ENCODE data around the gene ACTN4. TPM values are rescaled to one million over a fixed set of nuclear protein-coding genes. Genes with fewer than 3 reads are reported as not detected.
"Not testable (repeated sequence)": the region's sequence is repeated elsewhere in the genome, so short reads cannot be mapped to it uniquely, and the experiment has no call there.

The ACTN4 gene
- total and polyA plus RNA-seq, 3 donors from 2014 or later: 112 to 158 (median 135) TPM

GRCh38 chr19:38745316-38745715 lies 97.9 kb downstream of the ACTN4 start:
- H3K27ac ChIP-seq: no peak overlapping the region
- no peaks in the 10 kb centered on the region for H3K9me3 ChIP-seq
- DNase-seq: no peak
- intact Hi-C loops (cut with DNase I; ENCODE audit: low total_unique reads): no loop called here
- no peaks in the 10 kb centered on the region for H3K4me1 ChIP-seq
- TF ChIP-seq, protein P1, sequence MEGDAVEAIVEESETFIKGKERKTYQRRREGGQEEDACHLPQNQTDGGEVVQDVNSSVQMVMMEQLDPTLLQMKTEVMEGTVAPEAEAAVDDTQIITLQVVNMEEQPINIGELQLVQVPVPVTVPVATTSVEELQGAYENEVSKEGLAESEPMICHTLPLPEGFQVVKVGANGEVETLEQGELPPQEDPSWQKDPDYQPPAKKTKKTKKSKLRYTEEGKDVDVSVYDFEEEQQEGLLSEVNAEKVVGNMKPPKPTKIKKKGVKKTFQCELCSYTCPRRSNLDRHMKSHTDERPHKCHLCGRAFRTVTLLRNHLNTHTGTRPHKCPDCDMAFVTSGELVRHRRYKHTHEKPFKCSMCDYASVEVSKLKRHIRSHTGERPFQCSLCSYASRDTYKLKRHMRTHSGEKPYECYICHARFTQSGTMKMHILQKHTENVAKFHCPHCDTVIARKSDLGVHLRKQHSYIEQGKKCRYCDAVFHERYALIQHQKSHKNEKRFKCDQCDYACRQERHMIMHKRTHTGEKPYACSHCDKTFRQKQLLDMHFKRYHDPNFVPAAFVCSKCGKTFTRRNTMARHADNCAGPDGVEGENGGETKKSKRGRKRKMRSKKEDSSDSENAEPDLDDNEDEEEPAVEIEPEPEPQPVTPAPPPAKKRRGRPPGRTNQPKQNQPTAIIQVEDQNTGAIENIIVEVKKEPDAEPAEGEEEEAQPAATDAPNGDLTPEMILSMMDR (IDR thresholded peaks at IDR 0.05): no peak
- no peak for TF ChIP-seq POLR2A (IDR thresholded peaks at IDR 0.05)
- no peaks in the 10 kb centered on the region for H3K27me3 ChIP-seq
- no peaks in the 10 kb centered on the region for H3K36me3 ChIP-seq (ENCODE audit: low read depth, missing control alignments)
- no peak overlapping the region for H3K4me3 ChIP-seq
- 91 to 95% methylated on average over 6 to 7 of the region's 7 CpGs for WGBS, 2 donors

- intact Hi-C loops (cut with DNase I; ENCODE audit: low total_unique reads); H3K36me3 ChIP-seq (ENCODE audit: low read depth, missing control alignments); H3K27me3 ChIP-seq; H3K4me1 ChIP-seq; H3K4me3 ChIP-seq; H3K27ac ChIP-seq; DNase-seq; H3K9me3 ChIP-seq: not testable (repeated sequence)
- 74 to 81% methylated on average over 3 of the region's 3 CpGs for WGBS, 2 donors
These were observed 106.3 kb downstream of the ACTN4 start for GRCh38 chr19:38753783-38754182.

DNA sequence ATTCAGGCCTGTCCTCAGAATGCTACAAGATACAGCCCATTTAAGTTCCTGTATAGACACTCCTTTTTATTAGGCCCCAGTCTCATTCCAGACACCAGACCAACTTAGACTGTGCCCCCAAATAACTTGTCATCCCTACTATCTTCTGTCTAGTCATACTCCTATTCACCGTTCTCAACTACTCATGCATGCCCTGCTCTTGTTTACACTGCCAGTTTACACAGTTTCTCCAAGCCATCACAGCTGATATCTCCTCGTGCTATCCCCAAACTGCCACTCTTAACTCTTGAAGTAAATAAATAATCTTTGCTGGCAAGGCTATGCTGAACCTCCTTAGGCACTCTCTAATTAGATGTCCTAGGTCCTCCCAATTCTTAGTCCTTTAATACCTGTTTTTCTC lies 106.7 kb downstream of the ACTN4 start:
- H3K27ac ChIP-seq; DNase-seq; H3K36me3 ChIP-seq (ENCODE audit: low read depth, missing control alignments); H3K4me3 ChIP-seq; H3K4me1 ChIP-seq; H3K9me3 ChIP-seq; intact Hi-C loops (cut with DNase I; ENCODE audit: low total_unique reads); H3K27me3 ChIP-seq: not testable (repeated sequence)
- 83 to 90% methylated on average over 1 to 2 of the region's 2 CpGs for WGBS, 2 donors

GRCh38 chr19:38759590-38760003 lies 112.1 kb downstream of the ACTN4 start:
- intact Hi-C loops (cut with DNase I; ENCODE audit: low total_unique reads): no loop called here
- peaks cover 4% of the 10 kb centered on the region for H3K4me1 ChIP-seq
- TF ChIP-seq POLR2A (IDR thresholded peaks at IDR 0.05): no peak
- TF ChIP-seq, protein P1 (IDR thresholded peaks at IDR 0.05): no peak
- 31 to 43% methylated on average over 10 of the region's 10 CpGs for WGBS, 2 donors
- no peaks in the 10 kb centered on the region for H3K36me3 ChIP-seq (ENCODE audit: low read depth, missing control alignments)
- no peaks in the 10 kb centered on the region for H3K27me3 ChIP-seq
- H3K9me3 ChIP-seq: no peaks in the 10 kb centered on the region
- peak; percentile 80 for DNase-seq
- no peak overlapping the region for H3K27ac ChIP-seq
- no peak overlapping the region for H3K4me3 ChIP-seq

DNA sequence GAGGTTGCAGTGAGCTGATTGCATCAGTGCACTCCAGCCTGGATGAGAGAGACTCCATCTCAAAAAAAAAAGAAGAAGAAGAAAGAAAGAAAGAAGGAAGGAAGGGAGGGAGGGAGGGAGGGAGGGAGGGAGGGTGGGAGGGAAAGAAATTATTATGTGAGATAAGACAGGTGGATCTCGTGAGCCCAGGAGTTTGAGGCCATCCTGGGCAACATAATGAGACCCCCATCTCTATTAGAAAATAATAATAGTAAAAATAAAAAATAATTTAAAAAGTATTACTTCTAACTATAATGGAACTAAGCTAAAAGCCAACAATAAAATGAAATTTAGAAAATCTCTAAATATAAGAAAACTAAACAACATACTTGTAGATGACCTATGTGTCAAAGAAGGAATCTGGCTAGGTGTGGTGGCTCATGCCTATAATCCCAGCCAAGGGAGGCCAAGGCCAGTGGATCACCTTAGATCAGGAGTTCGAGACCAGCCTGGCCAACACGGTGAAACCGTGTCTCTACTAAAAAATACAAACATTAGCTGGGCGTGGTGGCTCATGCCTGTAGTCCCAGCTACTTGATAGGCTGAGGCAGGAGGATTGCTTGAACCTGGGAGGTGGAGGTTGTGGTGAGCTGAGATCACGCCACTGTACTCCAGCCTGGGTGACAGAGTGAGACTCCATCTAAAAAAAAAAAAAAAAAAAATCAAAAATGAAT lies 113.5 kb downstream of the ACTN4 start:
- DNase-seq; H3K9me3 ChIP-seq; H3K4me1 ChIP-seq; H3K4me3 ChIP-seq; H3K27me3 ChIP-seq; H3K36me3 ChIP-seq (ENCODE audit: low read depth, missing control alignments); intact Hi-C loops (cut with DNase I; ENCODE audit: low total_unique reads); H3K27ac ChIP-seq: not testable (repeated sequence)
- 70 to 73% methylated on average over 6 of the region's 6 CpGs for WGBS, 2 donors

DNA sequence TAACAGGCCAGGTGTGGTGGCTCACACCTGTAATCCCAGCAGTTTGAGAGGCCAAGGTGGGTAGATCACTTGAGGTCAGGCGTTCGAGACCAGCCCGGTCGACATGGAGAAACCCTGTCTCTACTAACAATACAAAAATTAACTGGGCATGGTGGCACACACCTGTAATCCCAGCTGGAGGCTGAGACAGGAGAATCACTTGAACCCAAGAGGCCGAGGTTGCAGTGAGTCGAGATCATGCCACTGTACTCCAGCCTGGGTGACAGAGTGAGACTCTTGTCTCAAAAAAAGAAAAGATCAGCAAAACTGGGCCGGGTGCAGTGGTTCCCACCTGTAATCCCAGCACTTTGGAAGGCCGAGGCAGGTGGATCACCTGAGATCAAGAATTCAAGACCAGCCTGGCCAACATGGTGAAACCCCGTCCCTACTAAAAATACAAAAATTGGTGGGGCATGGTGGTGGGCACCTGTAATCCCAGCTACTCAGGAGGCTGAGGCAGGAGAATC lies 114.5 kb downstream of the ACTN4 start:
- WGBS, 2 donors: 94 to 96% methylated on average over 9 of the region's 9 CpGs
- DNase-seq; H3K36me3 ChIP-seq (ENCODE audit: low read depth, missing control alignments); H3K4me3 ChIP-seq; intact Hi-C loops (cut with DNase I; ENCODE audit: low total_unique reads); H3K27ac ChIP-seq; H3K4me1 ChIP-seq; H3K27me3 ChIP-seq; H3K9me3 ChIP-seq: not testable (repeated sequence)

DNA sequence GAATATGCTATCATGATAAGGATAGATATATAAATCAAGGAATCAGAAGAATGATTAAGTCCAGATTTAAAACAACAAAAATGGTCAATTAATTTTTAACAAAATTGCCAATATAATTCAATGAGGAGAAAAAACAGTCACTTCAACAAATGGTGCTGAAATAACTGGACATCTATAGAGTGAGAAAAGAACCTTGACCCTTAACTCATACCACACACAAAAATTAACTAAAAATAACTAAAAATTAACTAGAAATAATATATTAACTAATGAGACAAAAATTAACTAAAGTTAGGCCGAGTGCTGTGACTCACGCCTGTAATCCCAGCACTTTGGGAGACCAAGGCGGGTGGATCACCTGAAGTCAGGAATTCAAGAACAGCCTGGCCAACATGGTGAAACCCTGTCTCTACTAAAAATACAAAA lies 116.4 kb downstream of the ACTN4 start:
- H3K27me3 ChIP-seq: no peaks in the 10 kb centered on the region
- intact Hi-C loops (cut with DNase I; ENCODE audit: low total_unique reads): no loop called here
- no peak overlapping the region for H3K4me3 ChIP-seq
- no peak for DNase-seq
- H3K9me3 ChIP-seq: no peaks in the 10 kb centered on the region
- H3K36me3 ChIP-seq (ENCODE audit: low read depth, missing control alignments): no peaks in the 10 kb centered on the region
- H3K4me1 ChIP-seq: peaks cover 4% of the 10 kb centered on the region
- TF ChIP-seq, protein P1 (IDR thresholded peaks at IDR 0.05): no peak
- no peak for TF ChIP-seq POLR2A (IDR thresholded peaks at IDR 0.05)
- H3K27ac ChIP-seq: no peak overlapping the region
- 92 to 93% methylated on average over 3 of the region's 3 CpGs for WGBS, 2 donors
